ENCODE results near the gene LTBP1. TPM values are rescaled to one million over a fixed set of nuclear protein-coding genes. Genes with fewer than 3 reads are reported as not detected.
A peak's percentile ranks its signal among the peaks of the same experiment; 100 is the strongest.

The LTBP1 gene
- total RNA-seq, 1 donor: 33.7 TPM

- DNase-seq (ENCODE audit: low read depth): peak; percentile 54
- no peak overlapping the region for H3K4me3 ChIP-seq (ENCODE audit: low read depth, low read length)
- no peak for TF ChIP-seq CTCF (IDR thresholded peaks at IDR 0.05; ENCODE audit: insufficient read depth, low read depth, low read length)
Measured at GRCh38 chr2:33391529-33392255, 444.9 kb downstream of the LTBP1 start.

DNA sequence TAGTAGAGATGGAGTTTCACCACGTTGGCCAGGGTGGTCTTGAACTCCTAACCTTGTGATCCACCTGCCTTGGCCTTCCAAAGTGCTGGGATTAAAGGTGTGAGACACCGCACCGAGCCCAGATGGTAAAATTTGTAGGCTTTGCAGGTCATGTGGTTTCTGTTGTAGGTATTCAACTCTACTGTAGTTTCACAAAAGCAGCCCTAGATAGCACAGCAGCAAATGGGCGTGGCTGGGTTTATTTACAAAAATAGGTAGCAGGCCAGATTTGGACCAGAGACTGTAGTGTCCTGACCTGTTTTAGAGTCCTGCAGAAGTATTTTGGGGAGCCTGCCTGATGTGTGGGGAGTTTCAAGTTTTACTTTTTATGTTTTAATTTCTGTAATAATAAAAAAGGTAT lies 445.6 kb downstream of the LTBP1 start:
- no peak overlapping the region for H3K4me3 ChIP-seq (ENCODE audit: low read depth, low read length)
- no peak for TF ChIP-seq CTCF (IDR thresholded peaks at IDR 0.05; ENCODE audit: insufficient read depth, low read depth, low read length)
- DNase-seq (ENCODE audit: low read depth): no peak

DNA sequence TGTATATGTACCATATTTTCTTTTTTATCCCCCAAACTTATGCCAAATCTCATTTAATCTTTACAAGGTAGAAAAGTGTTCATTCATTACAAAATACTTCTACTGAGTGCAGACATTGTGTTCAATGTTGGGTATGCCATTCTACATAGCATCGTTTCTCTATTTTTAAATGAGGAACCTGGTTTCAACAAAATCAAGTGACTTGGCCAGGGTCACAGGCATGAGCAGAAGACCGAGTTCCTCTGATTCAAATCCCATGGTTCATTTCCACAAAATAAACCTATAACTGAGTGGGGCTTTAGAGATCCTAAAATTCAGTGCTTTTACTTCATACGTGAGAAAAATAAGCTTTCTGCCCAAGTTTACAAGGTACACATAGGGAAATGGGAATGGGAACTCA lies 448.3 kb downstream of the LTBP1 start:
- no peak overlapping the region for H3K4me3 ChIP-seq (ENCODE audit: low read depth, low read length)
- TF ChIP-seq CTCF (IDR thresholded peaks at IDR 0.05; ENCODE audit: insufficient read depth, low read depth, low read length): no peak
- DNase-seq (ENCODE audit: low read depth): no peak

- peak; percentile 55 for DNase-seq (ENCODE audit: low read depth)
- H3K4me3 ChIP-seq (ENCODE audit: low read depth, low read length): no peak overlapping the region
- TF ChIP-seq CTCF (IDR thresholded peaks at IDR 0.05; ENCODE audit: insufficient read depth, low read depth, low read length): peak; percentile 75
Measured at GRCh38 chr2:33395655-33396249, 449.0 kb downstream of the LTBP1 start.

GRCh38 chr2:33404321-33404720 lies 457.6 kb downstream of the LTBP1 start:
- no peak for DNase-seq (ENCODE audit: low read depth)
- no peak overlapping the region for H3K4me3 ChIP-seq (ENCODE audit: low read depth, low read length)
- no peak for TF ChIP-seq CTCF (IDR thresholded peaks at IDR 0.05; ENCODE audit: insufficient read depth, low read depth, low read length)

DNA sequence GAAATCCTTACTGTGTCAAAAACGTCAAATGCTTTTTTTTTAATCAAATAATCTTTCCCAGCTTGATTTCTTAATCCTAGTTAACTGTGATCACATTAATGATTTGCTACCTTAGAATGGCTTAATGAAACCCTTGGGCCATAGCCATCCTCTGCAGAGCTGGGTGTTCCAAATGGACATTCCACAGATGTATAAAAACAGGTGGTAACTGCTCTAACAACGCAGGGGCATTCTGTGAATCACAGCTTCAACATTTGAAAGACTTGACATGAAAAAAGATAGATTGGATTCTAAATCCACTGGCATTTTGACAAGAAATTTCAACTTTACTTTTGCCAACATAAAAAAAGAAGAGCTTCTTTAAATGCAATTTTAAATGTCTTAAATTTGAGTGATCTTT lies 459.9 kb downstream of the LTBP1 start:
- H3K4me3 ChIP-seq (ENCODE audit: low read depth, low read length): no peak overlapping the region
- no peak for TF ChIP-seq CTCF (IDR thresholded peaks at IDR 0.05; ENCODE audit: insufficient read depth, low read depth, low read length)
- DNase-seq (ENCODE audit: low read depth): no peak
